ENCODE data around the gene STK33.

GRCh38 chr11:8639655-8640054 lies 45.6 kb upstream of the STK33 start:
- TF ChIP-seq POLR2A (IDR thresholded peaks at IDR 0.05): no peak
- no peak for TF ChIP-seq POLR2AphosphoS5 (IDR thresholded peaks at IDR 0.05)
- no peak for TF ChIP-seq CTCF (IDR thresholded peaks at IDR 0.05)
